Measurements from ENCODE around the gene GADD45G.

Gene GADD45G

DNA sequence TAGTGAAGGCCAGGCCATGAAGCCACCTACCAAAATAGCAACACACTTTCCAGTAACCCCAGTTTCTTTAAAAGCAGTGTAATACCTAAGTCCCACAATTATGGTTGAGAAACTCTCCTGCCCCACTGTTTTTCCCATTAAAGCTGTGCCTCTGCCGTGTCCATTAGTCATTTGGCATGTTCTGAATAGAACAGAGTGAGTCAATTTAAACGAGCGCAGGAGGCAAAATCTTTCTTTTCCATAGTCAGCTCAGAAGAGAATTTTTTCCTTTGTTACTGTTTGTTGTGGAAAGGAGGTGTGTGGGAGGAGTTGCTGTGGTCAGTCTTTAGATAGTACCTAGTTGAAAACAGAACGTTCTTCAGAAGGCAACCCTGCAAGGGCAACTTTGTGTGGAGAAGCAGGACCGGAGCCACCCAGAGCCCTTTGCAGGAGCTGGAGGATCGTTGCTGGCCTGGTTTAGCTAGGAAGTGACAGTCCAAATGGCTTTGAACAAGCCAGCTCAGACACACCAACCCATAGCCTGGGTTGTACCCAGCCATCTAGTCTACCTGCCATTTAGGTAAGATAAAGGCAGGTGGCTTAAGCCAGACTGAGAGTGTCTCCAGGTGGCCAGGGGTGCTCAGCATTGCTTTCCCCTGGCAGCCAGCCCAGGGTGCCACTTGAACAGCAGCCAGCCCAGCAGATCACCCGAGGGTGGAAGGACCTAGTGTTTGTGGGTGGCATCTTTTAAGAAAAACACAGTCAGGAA lies 30.4 kb downstream of the GADD45G start:
- H3K36me3 ChIP-seq (ENCODE audit: insufficient read depth, low read length) = no peaks in the 10 kb centered on the region
- H3K4me3 ChIP-seq (ENCODE audit: low read depth in 1 of 2, low read length in 2 of 2) = no peak overlapping the region
- no peak overlapping the region for H3K9ac ChIP-seq (ENCODE audit: low read length)
- no peak overlapping the region for H3K27ac ChIP-seq (ENCODE audit: low read depth, low read length)
- H3K4me1 ChIP-seq (ENCODE audit: insufficient read depth, low read length) = peaks cover 42% of the 10 kb centered on the region
- H3K9me3 ChIP-seq (ENCODE audit: low read length) = no peaks in the 10 kb centered on the region
- no peaks in the 10 kb centered on the region for H3K27me3 ChIP-seq (ENCODE audit: control insufficient read depth in 1 of 2, insufficient read depth in 2 of 2, low read length in 2 of 2)

DNA sequence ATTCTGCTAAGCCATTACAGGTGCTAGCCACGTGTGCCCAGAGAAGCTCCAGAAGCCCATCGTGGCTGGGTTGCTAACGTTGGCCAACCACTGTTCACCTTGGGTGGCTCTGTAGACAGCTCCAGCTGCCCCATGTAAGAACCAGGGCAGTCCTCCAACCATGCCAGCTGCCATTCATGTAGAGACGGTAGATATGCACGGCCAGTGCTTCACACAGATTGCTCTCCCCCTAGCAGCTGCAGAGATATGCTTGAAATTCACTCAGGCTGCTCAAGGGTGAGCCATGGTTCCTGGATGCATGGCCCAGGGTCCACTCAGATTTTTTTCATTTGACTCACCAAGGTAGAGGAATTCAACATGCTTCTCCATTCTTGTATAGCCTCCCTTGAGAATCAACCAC lies 31.0 kb downstream of the GADD45G start:
- Histone ChIP-seq H3K4me3 (ENCODE audit: low read depth in 1 of 2, low read length in 2 of 2) (no peak overlapping the region), H3K9ac (ENCODE audit: low read length) (no peak overlapping the region), H3K4me1 (ENCODE audit: insufficient read depth, low read length) (peaks cover 48% of the 10 kb centered on the region), H3K27ac (ENCODE audit: low read depth, low read length) (no peak overlapping the region), H3K36me3 (ENCODE audit: insufficient read depth, low read length) (no peaks in the 10 kb centered on the region), H3K9me3 (ENCODE audit: low read length) (no peaks in the 10 kb centered on the region), H3K27me3 (ENCODE audit: control insufficient read depth in 1 of 2, insufficient read depth in 2 of 2, low read length in 2 of 2) (no peaks in the 10 kb centered on the region)

DNA sequence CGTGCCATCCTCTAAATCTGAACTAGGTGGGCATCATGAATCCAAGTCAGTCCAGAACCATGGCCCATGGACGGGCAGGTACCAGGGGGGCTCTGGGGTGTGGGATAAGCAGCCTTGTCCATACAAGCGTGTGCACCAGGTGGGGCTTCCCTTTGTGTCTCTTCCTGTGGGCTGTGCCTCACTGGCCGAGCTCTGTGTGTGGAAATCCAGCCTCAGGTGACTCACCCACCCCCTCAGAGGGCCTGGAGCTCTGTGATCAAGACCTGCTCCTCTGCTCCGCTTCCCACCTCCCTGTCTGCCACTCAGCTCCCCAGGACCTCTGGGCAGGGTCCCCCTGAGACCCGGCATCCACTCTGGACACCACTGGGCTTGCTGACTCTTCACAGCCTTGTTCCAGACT lies 33.0 kb downstream of the GADD45G start:
- Histone ChIP-seq H3K4me3 (ENCODE audit: low read depth in 1 of 2, low read length in 2 of 2) (no peak overlapping the region), H3K27ac (ENCODE audit: low read depth, low read length) (no peak overlapping the region), H3K27me3 (ENCODE audit: control insufficient read depth in 1 of 2, insufficient read depth in 2 of 2, low read length in 2 of 2) (no peaks in the 10 kb centered on the region), H3K9ac (ENCODE audit: low read length) (no peak overlapping the region), H3K4me1 (ENCODE audit: insufficient read depth, low read length) (peaks cover 32% of the 10 kb centered on the region), H3K9me3 (ENCODE audit: low read length) (no peaks in the 10 kb centered on the region), H3K36me3 (ENCODE audit: insufficient read depth, low read length) (no peaks in the 10 kb centered on the region)

DNA sequence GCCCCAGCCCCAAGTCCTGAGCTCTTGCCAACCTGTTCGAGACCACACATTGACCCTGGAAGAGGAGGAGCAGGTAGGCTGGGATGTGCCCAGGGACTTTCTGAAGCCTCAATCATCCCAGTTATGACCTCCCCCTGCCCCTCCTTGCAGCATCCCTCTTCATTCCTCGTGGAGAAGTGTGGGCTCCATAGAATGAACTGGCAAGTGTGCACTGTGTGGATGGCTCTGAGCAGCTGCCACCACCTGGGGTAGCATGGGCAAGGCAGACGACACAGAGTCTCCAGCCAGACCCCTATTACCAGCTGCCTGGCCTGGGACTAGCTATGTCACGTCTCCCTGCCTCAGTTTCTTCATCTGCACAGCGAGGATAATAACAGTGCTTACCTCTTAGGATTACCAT lies 33.5 kb downstream of the GADD45G start:
- Histone ChIP-seq H3K4me3 (ENCODE audit: low read depth in 1 of 2, low read length in 2 of 2) (no peak overlapping the region), H3K9me3 (ENCODE audit: low read length) (no peaks in the 10 kb centered on the region), H3K36me3 (ENCODE audit: insufficient read depth, low read length) (no peaks in the 10 kb centered on the region), H3K4me1 (ENCODE audit: insufficient read depth, low read length) (peaks cover 32% of the 10 kb centered on the region), H3K27me3 (ENCODE audit: control insufficient read depth in 1 of 2, insufficient read depth in 2 of 2, low read length in 2 of 2) (no peaks in the 10 kb centered on the region), H3K27ac (ENCODE audit: low read depth, low read length) (peak overlapping the region; percentile 42), H3K9ac (ENCODE audit: low read length) (no peak overlapping the region)

DNA sequence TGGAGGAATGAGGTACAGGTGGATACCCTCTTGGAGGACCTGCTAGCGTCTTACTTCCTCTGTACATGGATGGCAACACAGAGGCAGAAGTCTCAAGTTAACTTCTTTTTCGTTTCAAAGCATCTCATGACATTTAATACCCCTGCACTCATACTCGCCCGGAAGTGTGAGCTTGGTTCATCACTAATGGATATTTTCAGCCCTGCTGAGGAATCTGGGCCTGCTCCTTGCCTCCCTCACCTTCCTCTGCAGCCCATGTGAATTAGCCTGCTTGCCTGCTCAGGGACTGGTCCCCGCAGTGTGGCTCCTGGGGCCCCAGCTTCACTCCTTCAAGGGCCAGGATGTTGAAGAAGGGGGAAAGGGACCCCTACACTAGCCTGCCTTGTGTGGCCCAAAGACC lies 34.1 kb downstream of the GADD45G start:
- Histone ChIP-seq H3K36me3 (ENCODE audit: insufficient read depth, low read length) (no peaks in the 10 kb centered on the region), H3K4me1 (ENCODE audit: insufficient read depth, low read length) (peaks cover 32% of the 10 kb centered on the region), H3K27ac (ENCODE audit: low read depth, low read length) (peak overlapping the region; percentile 85), H3K4me3 (ENCODE audit: low read depth in 1 of 2, low read length in 2 of 2) (no peak overlapping the region), H3K9me3 (ENCODE audit: low read length) (no peaks in the 10 kb centered on the region), H3K9ac (ENCODE audit: low read length) (no peak overlapping the region), H3K27me3 (ENCODE audit: control insufficient read depth in 1 of 2, insufficient read depth in 2 of 2, low read length in 2 of 2) (no peaks in the 10 kb centered on the region)

DNA sequence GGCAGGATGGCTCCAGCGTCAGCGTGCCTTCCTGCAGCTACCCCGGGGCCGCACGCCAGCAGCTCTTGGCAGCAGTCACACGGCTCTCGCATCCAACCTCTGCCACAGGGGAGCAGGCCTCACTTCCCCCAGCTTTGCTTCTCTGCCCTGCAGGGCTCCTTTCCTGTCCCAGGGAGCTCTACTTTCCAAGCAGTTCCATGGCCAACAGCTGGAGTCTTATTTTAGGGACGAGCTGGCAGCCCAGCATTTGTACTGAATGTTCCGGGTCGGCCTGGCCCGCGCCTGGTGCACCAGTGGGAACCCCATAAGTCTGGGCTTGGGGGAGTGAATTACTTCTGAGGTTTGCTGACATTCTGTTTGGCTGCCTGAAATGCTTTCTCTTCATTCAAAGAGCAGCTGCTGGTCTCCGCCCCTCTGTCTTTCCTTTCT lies 34.6 kb downstream of the GADD45G start:
- Histone ChIP-seq H3K36me3 (ENCODE audit: insufficient read depth, low read length) (no peaks in the 10 kb centered on the region), H3K9me3 (ENCODE audit: low read length) (no peaks in the 10 kb centered on the region), H3K27me3 (ENCODE audit: control insufficient read depth in 1 of 2, insufficient read depth in 2 of 2, low read length in 2 of 2) (no peaks in the 10 kb centered on the region), H3K27ac (ENCODE audit: low read depth, low read length) (peak overlapping the region; percentile 85), H3K4me3 (ENCODE audit: low read depth in 1 of 2, low read length in 2 of 2) (peak overlapping the region in 1 of 2 donors; percentile 3), H3K4me1 (ENCODE audit: insufficient read depth, low read length) (peaks cover 32% of the 10 kb centered on the region), H3K9ac (ENCODE audit: low read length) (peak overlapping the region; percentile 44)

DNA sequence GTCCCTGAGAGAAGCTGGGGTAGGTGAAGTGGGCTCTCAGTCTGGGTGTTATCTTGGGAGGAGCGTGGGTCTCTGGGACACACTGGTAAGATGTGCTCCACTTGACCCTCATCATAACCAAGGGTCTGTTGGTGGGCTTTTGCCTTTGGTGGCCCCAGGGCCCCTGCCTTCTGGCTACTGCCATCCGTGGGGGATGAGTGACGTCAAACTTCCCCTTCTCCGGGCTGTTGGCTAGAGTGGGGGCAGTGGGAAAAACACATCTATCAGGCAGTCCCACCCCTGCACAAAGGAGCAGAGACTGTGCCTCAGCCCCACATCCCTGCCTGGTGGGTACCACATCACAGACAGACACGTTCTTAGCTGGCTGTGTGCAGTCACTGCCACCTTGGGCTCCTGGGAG lies 35.1 kb downstream of the GADD45G start:
- Histone ChIP-seq H3K9me3 (ENCODE audit: low read length) (no peaks in the 10 kb centered on the region), H3K27ac (ENCODE audit: low read depth, low read length) (peak overlapping the region; percentile 78), H3K4me3 (ENCODE audit: low read depth in 1 of 2, low read length in 2 of 2) (peak overlapping the region in 1 of 2 donors; percentile 3), H3K27me3 (ENCODE audit: control insufficient read depth in 1 of 2, insufficient read depth in 2 of 2, low read length in 2 of 2) (no peaks in the 10 kb centered on the region), H3K9ac (ENCODE audit: low read length) (peak overlapping the region; percentile 44), H3K4me1 (ENCODE audit: insufficient read depth, low read length) (peaks cover 31% of the 10 kb centered on the region), H3K36me3 (ENCODE audit: insufficient read depth, low read length) (no peaks in the 10 kb centered on the region)

DNA sequence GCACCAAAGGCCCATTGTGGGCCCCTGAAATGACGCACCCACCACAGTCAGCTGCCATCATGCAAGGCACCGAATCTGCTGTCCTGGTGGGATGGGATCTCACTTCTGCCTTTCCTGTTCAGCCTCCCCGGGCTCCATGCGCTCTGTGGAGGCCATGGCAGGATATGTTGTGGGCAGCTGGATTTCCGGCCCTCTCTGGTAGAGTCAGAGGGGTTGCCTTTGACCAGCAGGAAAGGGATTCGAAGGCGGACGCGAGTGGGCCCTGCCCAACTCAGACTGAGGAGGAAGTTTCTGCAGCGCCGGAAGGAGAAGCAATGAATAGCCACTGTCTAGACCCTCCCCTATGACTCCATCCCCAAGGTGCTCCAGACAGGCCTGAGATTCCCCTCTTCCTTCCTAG lies 35.5 kb downstream of the GADD45G start:
- peak overlapping the region; percentile 44 for H3K9ac ChIP-seq (ENCODE audit: low read length)

DNA sequence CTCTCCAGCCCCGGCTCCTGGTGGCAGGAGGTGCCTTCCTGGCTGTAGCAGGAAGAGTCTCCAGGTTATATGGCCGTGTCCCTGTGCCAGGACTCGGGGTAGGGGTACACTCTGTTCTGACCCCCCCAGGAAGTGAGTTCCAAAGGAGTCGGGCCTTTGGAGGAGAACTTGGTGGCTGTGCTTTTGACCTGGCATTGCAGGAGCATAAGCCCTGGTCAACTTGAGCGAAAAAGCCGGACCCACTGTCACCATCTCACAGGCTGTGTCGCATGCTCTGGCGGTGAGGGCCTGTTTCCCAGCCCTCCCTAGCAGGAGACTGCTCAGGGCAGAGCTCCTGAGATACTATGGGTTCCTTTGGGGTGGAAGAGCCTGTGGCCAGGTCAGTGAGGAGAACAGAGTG lies 36.0 kb downstream of the GADD45G start:
- Histone ChIP-seq H3K4me1 (ENCODE audit: insufficient read depth, low read length) (peaks cover 24% of the 10 kb centered on the region), H3K4me3 (ENCODE audit: low read depth in 1 of 2, low read length in 2 of 2) (no peak overlapping the region), H3K9ac (ENCODE audit: low read length) (no peak overlapping the region), H3K27me3 (ENCODE audit: control insufficient read depth in 1 of 2, insufficient read depth in 2 of 2, low read length in 2 of 2) (no peaks in the 10 kb centered on the region), H3K36me3 (ENCODE audit: insufficient read depth, low read length) (no peaks in the 10 kb centered on the region), H3K27ac (ENCODE audit: low read depth, low read length) (no peak overlapping the region), H3K9me3 (ENCODE audit: low read length) (no peaks in the 10 kb centered on the region)

More for the DNA sequence above, 35.5 kb downstream of the GADD45G start:
- Histone ChIP-seq H3K9me3 (ENCODE audit: low read length) (no peaks in the 10 kb centered on the region), H3K36me3 (ENCODE audit: insufficient read depth, low read length) (no peaks in the 10 kb centered on the region), H3K4me3 (ENCODE audit: low read depth in 1 of 2, low read length in 2 of 2) (no peak overlapping the region), H3K27ac (ENCODE audit: low read depth, low read length) (peak overlapping the region; percentile 78), H3K4me1 (ENCODE audit: insufficient read depth, low read length) (peaks cover 27% of the 10 kb centered on the region), H3K27me3 (ENCODE audit: control insufficient read depth in 1 of 2, insufficient read depth in 2 of 2, low read length in 2 of 2) (no peaks in the 10 kb centered on the region)

DNA sequence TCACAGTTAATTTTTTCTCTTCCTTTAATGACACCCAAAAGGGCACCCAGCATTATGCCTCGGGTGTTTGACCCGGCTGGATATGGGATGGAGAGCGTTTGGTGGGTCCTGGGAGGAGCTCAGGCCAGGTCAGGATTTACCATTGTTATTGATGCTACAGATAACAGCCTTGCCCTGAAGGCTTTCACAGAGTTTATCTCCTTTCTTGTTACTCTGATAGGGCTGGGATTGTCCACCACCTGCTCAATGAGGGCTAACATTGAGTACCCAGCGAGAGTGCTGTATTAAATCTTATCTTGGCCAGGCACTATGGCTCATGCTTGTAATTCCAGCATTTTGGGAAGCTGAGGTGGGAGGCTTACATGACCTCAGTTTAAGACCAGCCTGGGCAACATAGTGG lies 37.2 kb downstream of the GADD45G start:
- H3K27ac ChIP-seq (ENCODE audit: low read depth, low read length) = no peak overlapping the region
- H3K9me3 ChIP-seq (ENCODE audit: low read length) = no peaks in the 10 kb centered on the region
- no peak overlapping the region for H3K4me3 ChIP-seq (ENCODE audit: low read depth in 1 of 2, low read length in 2 of 2)
- no peaks in the 10 kb centered on the region for H3K36me3 ChIP-seq (ENCODE audit: insufficient read depth, low read length)
- peaks cover 24% of the 10 kb centered on the region for H3K4me1 ChIP-seq (ENCODE audit: insufficient read depth, low read length)
- no peak overlapping the region for H3K9ac ChIP-seq (ENCODE audit: low read length)
- H3K27me3 ChIP-seq (ENCODE audit: control insufficient read depth in 1 of 2, insufficient read depth in 2 of 2, low read length in 2 of 2) = no peaks in the 10 kb centered on the region

DNA sequence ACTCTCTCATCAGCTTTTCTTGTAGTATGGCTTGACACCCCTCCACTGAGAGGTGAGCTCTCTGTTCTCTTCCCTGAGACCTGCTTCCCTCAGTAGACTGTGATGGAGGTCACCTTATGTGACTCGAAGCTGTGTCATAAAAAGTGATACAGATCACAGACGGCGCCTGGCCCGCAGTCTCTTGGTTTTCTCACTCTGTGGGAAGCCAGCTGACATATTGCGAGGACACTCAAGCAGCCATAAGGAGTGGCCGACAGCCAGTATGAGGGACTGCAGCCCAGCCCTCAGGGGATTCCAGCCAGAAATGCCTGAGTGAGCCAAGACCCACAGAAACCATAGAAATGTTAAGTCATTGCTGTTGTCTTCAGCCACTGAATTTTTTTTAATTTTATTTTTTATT lies 38.0 kb downstream of the GADD45G start:
- Histone ChIP-seq H3K4me1 (ENCODE audit: insufficient read depth, low read length) (peaks cover 24% of the 10 kb centered on the region), H3K36me3 (ENCODE audit: insufficient read depth, low read length) (no peaks in the 10 kb centered on the region), H3K27ac (ENCODE audit: low read depth, low read length) (no peak overlapping the region), H3K27me3 (ENCODE audit: control insufficient read depth in 1 of 2, insufficient read depth in 2 of 2, low read length in 2 of 2) (no peaks in the 10 kb centered on the region), H3K9ac (ENCODE audit: low read length) (no peak overlapping the region), H3K4me3 (ENCODE audit: low read depth in 1 of 2, low read length in 2 of 2) (no peak overlapping the region), H3K9me3 (ENCODE audit: low read length) (no peaks in the 10 kb centered on the region)
